Measurements from ENCODE around the gene DCDC2. TPM values are rescaled to one million over a fixed set of nuclear protein-coding genes. Genes with fewer than 3 reads are reported as not detected.

DCDC2 gene
- total and polyA plus RNA-seq, 4 donors = 0.51 to 13.0 (median 2.0) TPM

- Histone ChIP-seq H3K27me3 (ENCODE audit: control insufficient read depth in 4 of 4, insufficient read depth in 4 of 4, low read length in 3 of 4) (peaks cover 0 to 3% (median 0%) of the 10 kb centered on the region in 4 donors), H3K36me3 (ENCODE audit: control insufficient read depth in 4 of 4, insufficient read depth in 3 of 4, low read depth in 1 of 4, low read length in 3 of 4) (no peaks in the 10 kb centered on the region), H3K9me3 (ENCODE audit: control insufficient read depth in 4 of 4, low read length in 3 of 4) (no peaks in the 10 kb centered on the region), H3K4me3 (ENCODE audit: low read depth in 1 of 3, low read length in 3 of 3) (no peak overlapping the region), H3K9ac (ENCODE audit: low read depth in 1 of 2, low read length in 2 of 2) (no peak overlapping the region), H3K4me1 (ENCODE audit: control insufficient read depth in 4 of 4, insufficient read depth in 4 of 4, low read length in 3 of 4) (no peaks in the 10 kb centered on the region), H3K27ac (ENCODE audit: low read depth in 1 of 2, low read length in 2 of 2) (no peak overlapping the region)
- 78% methylated on average over 2 of the region's 2 CpGs for WGBS
- no peak for DNase-seq (ENCODE audit: low spot score)
- TF ChIP-seq RAD21 (IDR thresholded peaks at IDR 0.05) (no peak), NR2F2 (IDR thresholded peaks at IDR 0.05) (no peak), FOXA1 (IDR thresholded peaks at IDR 0.05) (no peak), ATF3 (IDR thresholded peaks at IDR 0.05) (no peak), HNF4A (conservative IDR thresholded peaks at IDR 0.05) (no peak), REST (IDR thresholded peaks at IDR 0.05) (no peak), FOXA2 (IDR thresholded peaks at IDR 0.05) (no peak), EGR1 (IDR thresholded peaks at IDR 0.05; ENCODE audit: low read depth in 2 of 2) (no peak)
Measured at GRCh38 chr6:24139080-24139479, 218.8 kb downstream of the DCDC2 start.

GRCh38 chr6:24131751-24132150, 226.1 kb downstream of the DCDC2 start:
- 64% methylated on average over 2 of the region's 2 CpGs for WGBS
- no peaks in the 10 kb centered on the region for H3K4me1 ChIP-seq (ENCODE audit: control insufficient read depth in 4 of 4, insufficient read depth in 4 of 4, low read length in 3 of 4)
- peaks cover 0 to 3% (median 0%) of the 10 kb centered on the region in 4 donors for H3K27me3 ChIP-seq (ENCODE audit: control insufficient read depth in 4 of 4, insufficient read depth in 4 of 4, low read length in 3 of 4)
- H3K36me3 ChIP-seq (ENCODE audit: control insufficient read depth in 4 of 4, insufficient read depth in 3 of 4, low read depth in 1 of 4, low read length in 3 of 4) = no peaks in the 10 kb centered on the region
- no peaks in the 10 kb centered on the region for H3K9me3 ChIP-seq (ENCODE audit: control insufficient read depth in 4 of 4, low read length in 3 of 4)
- TF ChIP-seq ZBTB33 (IDR thresholded peaks at IDR 0.05) (no peak), SP1 (IDR thresholded peaks at IDR 0.05) (no peak)
- no peak overlapping the region for H3K4me3 ChIP-seq (ENCODE audit: low read depth in 1 of 3, low read length in 3 of 3)
- no peak for DNase-seq (ENCODE audit: low spot score)
- no peak overlapping the region for H3K27ac ChIP-seq (ENCODE audit: low read depth in 1 of 2, low read length in 2 of 2)
- H3K9ac ChIP-seq (ENCODE audit: low read depth in 1 of 2, low read length in 2 of 2) = no peak overlapping the region

GRCh38 chr6:24127316-24127715, 230.5 kb downstream of the DCDC2 start:
- peaks cover 0 to 2% (median 0%) of the 10 kb centered on the region in 4 donors for H3K9me3 ChIP-seq (ENCODE audit: control insufficient read depth in 4 of 4, low read length in 3 of 4)
- DNase-seq (ENCODE audit: low spot score) = no peak
- no peak overlapping the region for H3K4me3 ChIP-seq (ENCODE audit: low read depth in 1 of 3, low read length in 3 of 3)
- H3K36me3 ChIP-seq (ENCODE audit: control insufficient read depth in 4 of 4, insufficient read depth in 3 of 4, low read depth in 1 of 4, low read length in 3 of 4) = no peaks in the 10 kb centered on the region
- no peak overlapping the region for H3K27ac ChIP-seq (ENCODE audit: low read depth in 1 of 2, low read length in 2 of 2)
- 72% methylated on average over 2 of the region's 2 CpGs for WGBS
- H3K4me1 ChIP-seq (ENCODE audit: control insufficient read depth in 4 of 4, insufficient read depth in 4 of 4, low read length in 3 of 4) = peaks cover 0 to 3% (median 0%) of the 10 kb centered on the region in 4 donors
- no peaks in the 10 kb centered on the region for H3K27me3 ChIP-seq (ENCODE audit: control insufficient read depth in 4 of 4, insufficient read depth in 4 of 4, low read length in 3 of 4)
- no peak overlapping the region for H3K9ac ChIP-seq (ENCODE audit: low read depth in 1 of 2, low read length in 2 of 2)
- TF ChIP-seq CTCF (IDR thresholded peaks at IDR 0.05; ENCODE audit: low read depth, low read length, missing input control) (no peak), YY1 (IDR thresholded peaks at IDR 0.05) (no peak), ATF3 (IDR thresholded peaks at IDR 0.05) (no peak), HNF4G (IDR thresholded peaks at IDR 0.05) (no peak), RAD21 (IDR thresholded peaks at IDR 0.05) (no peak), RXRA (IDR thresholded peaks at IDR 0.05) (no peak), MAX (IDR thresholded peaks at IDR 0.05) (no peak), NR2F2 (IDR thresholded peaks at IDR 0.05) (no peak), GABPA (IDR thresholded peaks at IDR 0.05 in 1 of 2, conservative IDR thresholded peaks at IDR 0.05 in 1 of 2) (no peak), HNF4A (conservative IDR thresholded peaks at IDR 0.05) (no peak), SP1 (IDR thresholded peaks at IDR 0.05) (no peak), JUND (IDR thresholded peaks at IDR 0.05) (no peak)

Data from liver (tissue), 9 donors.